HG03025 (cell line): Measurements from ENCODE around the gene ADM2.

Experiments
- ATAC-seq: cut with Tn5 transposase; IDR thresholded peaks from one replicate; pipeline ENCODE4 v1.9.1; 2021; ENCODE audit warnings: mild to moderate bottlenecking, moderate library complexity; ENCODE audit not compliant: unreplicated experiment, low FRiP score

ADM2 gene

GRCh38 chr22:50483106-50483505, 1.8 kb downstream of the ADM2 start:
- no peak for ATAC-seq

GRCh38 chr22:50483556-50483955, 2.2 kb downstream of the ADM2 start:
- no peak for ATAC-seq

GRCh38 chr22:50483977-50484853, 2.9 kb downstream of the ADM2 start:
- no peak for ATAC-seq

GRCh38 chr22:50485221-50486131, 4.1 kb downstream of the ADM2 start:
- no peak for ATAC-seq

- ATAC-seq: no peak
Measured at GRCh38 chr22:50486561-50487289, 5.4 kb downstream of the ADM2 start, which contains the start of gene MIOX. Gene MIOX, plus strand, starts transcription at chr22:50486859. Its CDS starts 39 bp downstream, at chr22:50486898.

GRCh38 chr22:50487290-50488005, 6.1 kb downstream of the ADM2 start:
- ATAC-seq: no peak

GRCh38 chr22:50488006-50488677, 6.8 kb downstream of the ADM2 start:
- no peak for ATAC-seq

GRCh38 chr22:50488886-50489285, 7.5 kb downstream of the ADM2 start:
- ATAC-seq: no peak

GRCh38 chr22:50489363-50490243, 8.3 kb downstream of the ADM2 start:
- no peak for ATAC-seq

GRCh38 chr22:50490531-50491308, 9.4 kb downstream of the ADM2 start:
- no peak for ATAC-seq

- ATAC-seq: no peak
Measured at GRCh38 chr22:50497093-50497492, 15.8 kb downstream of the ADM2 start.

GRCh38 chr22:50498322-50498890, 17.1 kb downstream of the ADM2 start:
- ATAC-seq: no peak

- no peak for ATAC-seq
Measured at GRCh38 chr22:50500452-50500851, 19.1 kb downstream of the ADM2 start.

GRCh38 chr22:50502096-50502495, 20.8 kb downstream of the ADM2 start:
- no peak for ATAC-seq

- ATAC-seq: no peak
Measured at GRCh38 chr22:50502628-50503474, 21.5 kb downstream of the ADM2 start.

GRCh38 chr22:50503475-50504145, 22.3 kb downstream of the ADM2 start:
- no peak for ATAC-seq
